Sigmoid colon (tissue), 4 donors: ENCODE data around the gene RASSF6.

ENCODE experiments used
- CTCF ChIP-seq, 4 experiments: fragments of 450-650 bp in 3 of 4; fragments of 200-600 bp in 1 of 4; IDR thresholded peaks; one replicate each; pipeline ENCODE4 v1.5.1; 2016 to 2019; ENCODE audit warnings: antibody characterized with exemption in 4 of 4, mild to moderate bottlenecking in 3 of 4, moderate library complexity in 2 of 4
- POLR2AphosphoS5 ChIP-seq, 4 donors: sonication (generic); formaldehyde crosslinking; IDR thresholded peaks; one replicate each; pipeline ENCODE4 v1.6.1; 2017; ENCODE audit warnings: antibody characterized with exemption in 4 of 4

GRCh38 chr4:73664470-73664869 is 44.2 kb upstream of the RASSF6 start:
- no peak for TF ChIP-seq CTCF (IDR thresholded peaks at IDR 0.05)
- no peak for TF ChIP-seq POLR2AphosphoS5 (IDR thresholded peaks at IDR 0.05)
